ENCODE measurements around the gene NARF.
"Not testable (repeated sequence)": the region's sequence is repeated elsewhere in the genome, so short reads cannot be mapped to it uniquely, and the experiment has no call there.

Gene NARF

DNA sequence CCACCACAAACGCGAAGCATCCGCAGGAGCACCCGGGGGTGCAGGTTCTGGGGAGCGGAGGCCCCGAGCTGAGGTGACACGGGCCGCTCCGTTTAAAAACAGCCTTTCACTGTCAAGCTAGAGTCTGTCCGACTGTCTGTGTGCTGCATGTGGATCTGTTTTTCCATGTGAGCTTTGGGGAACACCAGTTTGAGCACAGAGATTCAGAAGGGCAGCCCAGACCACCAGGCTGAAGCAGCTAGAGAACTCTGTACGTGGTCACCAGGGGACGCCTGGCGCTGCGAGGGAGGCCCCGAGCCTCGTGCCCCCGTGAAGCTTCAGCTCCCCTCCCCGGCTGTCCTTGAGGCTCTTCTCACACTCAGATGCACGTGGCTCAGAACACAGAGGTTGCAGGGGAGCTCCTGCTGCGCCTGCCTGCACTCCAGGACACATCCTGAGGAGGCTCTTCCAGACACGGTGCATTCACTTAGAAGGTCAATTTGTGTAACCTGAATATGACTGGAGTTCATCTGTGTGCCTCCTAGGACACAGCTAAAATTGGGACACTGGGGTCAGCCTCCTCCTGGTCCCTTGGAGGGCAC is 45.3 kb downstream of the NARF start:
- no peak for DNase-seq

- DNase-seq, result no peak
Measured at GRCh38 chr17:82505296-82505695, 46.8 kb downstream of the NARF start.

- DNase-seq, result not testable (repeated sequence)
Measured at GRCh38 chr17:82506402-82506801, 47.9 kb downstream of the NARF start.

DNA sequence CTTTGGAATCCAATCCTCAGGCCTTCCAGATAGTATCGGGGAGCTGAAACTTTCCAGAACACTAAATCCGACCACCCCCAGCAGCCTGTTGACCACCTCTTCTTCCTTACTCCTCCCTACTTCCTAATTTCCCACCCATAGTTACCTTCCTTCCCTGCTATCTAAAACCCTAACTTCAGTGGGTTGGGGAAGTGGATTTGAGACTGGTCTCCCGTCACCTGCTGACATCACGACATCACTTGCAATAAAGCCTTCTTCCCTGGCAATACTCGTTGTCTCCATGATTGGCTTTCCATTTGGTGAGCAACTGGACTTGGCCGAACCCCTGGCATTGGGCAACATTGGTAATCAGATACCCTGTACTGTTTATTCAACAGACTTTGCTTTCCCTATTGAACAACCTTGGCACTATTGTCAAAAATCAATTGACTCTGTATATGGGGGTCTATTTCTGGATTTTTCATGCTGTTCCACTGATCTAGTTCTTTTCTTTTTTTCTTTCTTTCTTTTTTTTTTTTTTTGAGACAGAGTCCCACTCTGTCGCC is 49.2 kb downstream of the NARF start:
- no peak for DNase-seq

DNA sequence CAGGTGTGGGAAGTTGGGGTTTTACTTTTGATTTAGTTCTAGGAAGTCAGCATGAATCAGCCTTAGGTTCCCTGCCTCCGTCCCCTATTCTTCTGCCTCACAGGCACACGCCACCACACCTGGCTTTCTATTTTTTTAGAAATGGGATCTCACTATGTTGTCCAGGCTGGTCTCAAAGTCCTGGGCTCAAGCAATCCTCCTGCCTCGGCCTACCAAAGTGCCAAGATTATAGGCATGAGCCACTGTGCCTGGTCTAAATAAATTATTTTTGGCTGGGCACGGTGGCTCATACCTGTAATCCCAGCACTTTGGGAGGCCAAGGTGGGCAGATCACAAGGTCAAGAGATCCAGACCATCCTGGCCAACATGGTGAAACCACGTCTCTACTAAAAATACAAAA is 53.1 kb downstream of the NARF start:
- DNase-seq, result not testable (repeated sequence)

- DNase-seq, result not testable (repeated sequence)
Measured at GRCh38 chr17:82513864-82514263, 55.3 kb downstream of the NARF start.

GRCh38 chr17:82517230-82517865 is 58.8 kb downstream of the NARF start:
- DNase-seq, result no peak

DNA sequence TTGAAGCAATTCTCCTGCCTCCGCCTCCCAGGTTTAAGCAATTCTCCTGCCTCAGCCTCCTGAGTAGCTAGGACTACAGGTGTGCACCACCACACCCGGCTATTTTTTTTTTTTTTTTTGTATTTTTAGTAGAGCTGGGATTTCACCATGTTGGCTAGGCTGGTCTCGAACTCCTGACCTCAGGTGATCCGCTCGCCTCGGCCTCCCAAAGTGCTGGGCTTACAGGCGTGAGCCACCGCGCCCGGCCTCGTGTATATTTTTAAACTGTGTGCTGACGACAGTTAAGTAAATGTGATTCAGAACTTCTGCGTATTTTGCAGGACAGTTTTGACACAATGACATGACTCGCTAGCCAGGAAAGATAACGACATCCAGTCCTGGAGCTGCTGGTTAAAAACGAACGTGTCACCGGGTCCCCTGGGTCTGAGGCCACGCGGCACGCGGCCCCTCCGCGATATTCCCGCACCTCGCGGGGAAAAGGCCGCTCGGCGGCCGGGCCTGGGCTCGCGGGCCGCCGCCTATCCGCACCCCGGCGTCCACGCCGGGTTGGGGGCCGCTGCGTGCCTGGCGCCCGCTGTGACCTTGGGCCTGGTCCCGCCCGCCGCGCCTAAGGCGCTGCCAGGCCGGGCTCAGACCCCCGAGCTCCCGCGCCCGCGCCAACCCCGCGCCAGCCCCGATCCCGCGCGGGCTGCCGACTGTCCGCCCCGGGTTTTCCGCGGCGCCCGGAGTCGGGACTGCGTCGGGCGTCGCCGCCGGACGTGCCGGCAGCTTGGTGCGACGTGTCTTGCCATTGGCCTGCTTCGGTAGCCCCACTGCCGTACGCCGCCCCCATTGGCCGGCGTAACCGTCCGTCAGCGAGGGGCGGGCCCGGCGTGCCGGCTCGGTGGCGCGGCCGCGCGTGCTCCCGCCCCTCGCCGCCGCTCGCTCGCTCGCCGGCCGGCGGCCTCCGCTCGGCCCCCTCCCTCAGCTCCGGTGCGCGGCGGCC is 60.6 kb downstream of the NARF start, which contains the start of gene FOXK2:
FOXK2 (plus strand) TSS at position 907 of the 985 bp plus-strand sequence. CDS start 157 bp downstream, outside the sequence.
- DNase-seq, result peak; percentile 93

DNA sequence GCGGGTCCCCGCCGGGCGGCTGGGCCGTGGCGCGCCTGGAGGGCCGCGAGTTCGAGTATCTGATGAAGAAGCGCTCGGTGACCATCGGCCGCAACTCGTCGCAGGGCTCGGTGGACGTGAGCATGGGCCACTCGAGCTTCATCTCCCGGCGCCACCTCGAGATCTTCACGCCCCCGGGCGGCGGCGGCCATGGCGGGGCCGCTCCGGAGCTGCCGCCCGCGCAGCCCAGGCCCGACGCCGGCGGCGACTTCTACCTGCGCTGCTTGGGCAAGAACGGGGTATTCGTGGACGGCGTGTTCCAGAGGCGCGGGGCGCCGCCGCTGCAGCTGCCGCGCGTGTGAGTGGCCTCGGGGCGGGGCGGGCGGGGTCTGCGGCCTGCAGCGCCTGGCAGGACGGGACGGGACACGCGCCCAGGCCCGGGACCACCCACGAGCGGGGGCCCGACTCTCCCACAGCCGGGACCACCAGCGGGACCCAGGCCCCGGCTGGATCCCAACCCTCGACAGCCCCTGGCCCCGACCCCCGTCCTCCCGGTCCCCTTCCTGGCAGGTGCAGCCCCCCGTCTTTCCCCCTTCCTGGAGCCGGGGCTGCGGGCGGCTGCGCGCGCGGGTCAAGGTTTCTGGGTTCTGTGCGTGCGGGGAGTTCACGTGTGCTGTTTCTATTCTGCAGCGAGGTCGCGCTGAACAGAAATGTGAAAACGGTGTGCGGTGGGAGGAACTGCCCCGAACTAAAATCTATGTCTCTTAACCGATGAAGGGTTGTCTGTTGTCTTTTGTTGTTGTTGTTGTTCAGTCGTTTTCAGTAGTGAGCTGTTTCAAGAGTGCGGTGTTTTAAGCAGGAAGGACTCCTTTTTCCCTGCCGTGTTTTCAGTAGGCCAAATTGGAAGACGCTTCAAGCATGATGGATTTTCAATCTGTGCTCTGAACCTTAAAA is 61.7 kb downstream of the NARF start:
- peak; percentile 32 for DNase-seq

- no peak for DNase-seq
Measured at GRCh38 chr17:82524540-82524939, 66.0 kb downstream of the NARF start.

GRCh38 chr17:82525712-82526111 is 67.2 kb downstream of the NARF start:
- no peak for DNase-seq

- DNase-seq, result no peak
Measured at GRCh38 chr17:82527898-82528297, 69.4 kb downstream of the NARF start.

DNA sequence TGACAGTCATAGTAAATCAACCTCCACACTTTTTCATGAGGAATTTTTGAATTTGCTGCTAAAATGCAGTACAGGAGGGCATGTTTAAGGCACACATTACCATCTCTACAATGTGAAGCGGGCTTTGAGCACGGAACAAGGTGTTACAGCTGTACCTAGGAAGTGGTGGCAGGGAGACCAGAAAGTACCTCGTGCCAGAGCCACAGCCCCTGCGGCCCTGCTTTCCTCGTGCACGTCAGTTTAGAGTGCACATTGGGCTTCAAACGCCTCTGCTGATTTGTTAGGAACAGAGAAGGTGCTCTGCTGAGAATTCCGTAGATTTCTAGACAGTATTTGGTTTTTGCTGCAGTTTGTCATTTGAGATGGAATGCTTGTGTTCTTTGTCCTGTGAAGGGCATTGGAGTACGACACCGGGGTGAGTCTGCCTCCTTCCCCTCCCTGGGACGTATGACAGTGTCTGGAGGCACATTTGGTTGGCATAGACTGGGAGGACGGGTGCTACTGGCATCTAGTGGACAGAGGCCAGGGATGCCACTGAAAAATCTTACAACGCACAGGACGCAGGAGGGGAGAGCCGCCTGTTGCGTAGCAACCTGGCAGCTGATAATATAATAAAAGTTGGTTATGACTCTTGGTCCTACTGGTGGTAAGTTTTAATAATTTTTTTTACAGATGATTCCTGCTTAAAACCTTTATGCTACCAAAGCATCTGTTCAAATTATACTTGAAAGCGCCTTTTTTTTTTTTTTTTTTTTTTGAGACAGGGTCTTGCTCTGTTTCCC is 70.1 kb downstream of the NARF start:
- DNase-seq, result no peak

- no peak for DNase-seq
Measured at GRCh38 chr17:82529914-82530300, 71.4 kb downstream of the NARF start.

- DNase-seq, result no peak
Measured at GRCh38 chr17:82531431-82531881, 72.9 kb downstream of the NARF start.

- no peak for DNase-seq
Measured at GRCh38 chr17:82534401-82534812, 75.9 kb downstream of the NARF start.

GRCh38 chr17:82536512-82537201 is 78.1 kb downstream of the NARF start:
- no peak for DNase-seq

GRCh38 chr17:82537228-82537627 is 78.7 kb downstream of the NARF start:
- DNase-seq, result not testable (repeated sequence)

DNA sequence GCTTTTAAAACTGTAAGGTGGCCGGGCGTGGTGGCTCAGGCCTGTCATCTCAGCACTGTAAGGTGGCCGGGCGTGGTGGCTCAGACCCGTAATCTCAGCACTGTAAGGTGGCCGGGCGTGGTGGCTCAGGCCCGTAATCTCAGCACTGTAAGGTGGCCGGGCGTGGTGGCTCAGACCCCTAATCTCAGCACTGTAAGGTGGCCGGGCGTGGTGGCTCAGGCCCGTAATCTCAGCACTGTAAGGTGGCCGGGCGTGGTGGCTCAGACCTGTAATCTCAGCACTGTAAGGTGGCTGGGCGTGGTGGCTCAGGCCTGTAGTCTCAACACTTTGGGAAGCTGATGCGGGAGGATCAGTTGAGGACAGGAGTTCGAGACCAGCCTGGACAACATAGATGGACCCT is 80.5 kb downstream of the NARF start:
- DNase-seq, result not testable (repeated sequence)

Measured in stimulated activated CD4-positive, alpha-beta T cell treated with anti-CD3 and anti-CD28 coated beads, Interleukin-12 subunit alpha, Interleukin-12 subunit beta, amount 100 ng/mL, for 4 hours (primary cell).